Pancreas (tissue), 10 donors: ENCODE results near the gene ARHGAP4. TPM values are rescaled to one million over a fixed set of nuclear protein-coding genes. Genes with fewer than 3 reads are reported as not detected.

Source experiments
- ATAC-seq, 4 donors: fragments of 200-7000 bp; cut with Tn5 transposase; one replicate each; pipeline versions ENCODE4 v1.8.0 to v1.9.1; 2020; ENCODE audit warnings: mild to moderate bottlenecking in 4 of 4, moderate library complexity in 4 of 4
- DNase-seq, 6 donors: peaks; one replicate each; pipeline ENCODE4 v3.0.0-alpha.2; 2020
- FAIRE-seq: peaks from 2 replicates; lab custom pipeline; 2012; peaks lifted over from hg19 to GRCh38; lab: Jason Lieb, UNC
- H3K27ac ChIP-seq, 4 donors: fragments of 200-600 bp; sonication (generic); 1 replicate in 3 of 4; 2 replicates in 1 of 4; pipeline versions ENCODE4 v1.5.0 to v1.8.0; 2020
- H3K27me3 ChIP-seq, 4 donors: fragments of 200-600 bp; one replicate each; pipeline ENCODE4 v1.8.0; 2021
- H3K36me3 ChIP-seq, 3 donors: fragments of 200-600 bp; sonication (generic) in 1 of 3; one replicate each; pipeline versions ENCODE4 v1.5.0 to v1.8.0; 2020 to 2021
- H3K4me1 ChIP-seq, 3 donors: fragments of 200-600 bp; one replicate each; pipeline ENCODE4 v1.8.0; 2021
- H3K4me3 ChIP-seq, 4 donors: fragments of 200-600 bp; sonication (generic) in 2 of 4; one replicate each; pipeline versions ENCODE4 v1.5.0 to v1.8.0; 2020 to 2021
- H3K9me3 ChIP-seq, 4 donors: fragments of 200-600 bp; one replicate each; pipeline ENCODE4 v1.8.0; 2021
- WGBS, 2 donors: extraction: QIAGEN DNeasy Blood & Tissue Kit; methylation state at CpG; one replicate each; pipeline ENCODE4 v1.1.7; 2013; 5-methylcytosine and 5-hydroxymethylcytosine counted together
- intact Hi-C, 3 donors: fragments of 100-400 bp; cut with DNase I; formaldehyde crosslinking; loops; one replicate each; pipeline versions ENCODE4 v1.11.1 to v1.14.2; 2022
- polyA plus RNA-seq, 2 donors: library from polyadenylated mRNA; stranded (reverse); fragments of 200-250 nt; gene quantifications; one replicate each; pipeline ENCODE4 v1.2.3, GENCODE V29; 2013
- total RNA-seq, 6 donors: library from RNA; stranded (reverse); fragmentation: NEBNext Ultra II Directional in 4 of 6; extraction: Animal tissue kit (Norgen Biotek cat#: 25700) in 4 of 6; gene quantifications; one replicate each; pipeline versions ENCODE4 v1.2.1 to v1.2.4, GENCODE V29; 2021 to 2023
- TF ChIP-seq, protein P1 (sequence below), 4 donors: fragments of 200-600 bp; sonication (generic) in 3 of 4; IDR thresholded peaks; one replicate each; pipeline versions ENCODE4 v1.5.0 to v1.8.0; 2021; ENCODE audit warnings: antibody characterized with exemption in 4 of 4
- donor health status: healthy with polysubstance abuse.
- donor health status: DM: no; HTN: no; CAD: no; lungs with moderate emphysema.
- donor health status: DM: no; HTN: no; CAD: no.
- donor health status: control.
- donor health status: control.
- donor health status: Bipolar disorder and iron deficiency.
- donor health status: DM: yes; HTN: yes; CAD: no.
- donor health status: DM: no; HTN: no; CAD: no.
- donor health status: DM: no; HTN: no; CAD: no.
- donor health status: DM: yes; HTN: yes; CAD: no.

Gene ARHGAP4
- total and polyA plus RNA-seq, 8 donors, result 1.9 to 71.7 (median 10.1) TPM

DNA sequence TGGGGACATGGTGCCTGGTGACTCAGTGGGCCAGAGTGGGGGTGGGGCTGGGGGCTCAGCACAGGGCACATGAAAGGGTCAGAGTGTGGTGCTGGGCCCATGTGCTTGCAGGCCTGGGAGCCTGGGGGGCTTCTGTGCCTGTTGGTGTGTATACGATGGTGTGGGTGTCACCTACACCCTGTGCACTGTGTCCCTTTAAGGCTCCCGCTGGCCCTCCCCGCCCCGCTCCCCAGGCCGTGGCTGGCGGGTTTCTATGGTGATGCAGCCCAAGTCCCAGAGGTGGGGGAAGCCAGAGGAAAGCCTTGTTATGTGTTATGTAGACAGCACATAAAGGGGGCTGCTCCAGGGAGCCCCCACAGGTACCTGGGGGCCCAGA, 45.6 kb downstream of the ARHGAP4 start:
- ATAC-seq, result no peak
- no peak for FAIRE-seq
- no peak for DNase-seq
- intact Hi-C loops, result no loop called here
- 14 to 19% methylated on average over 6 of the region's 6 CpGs for whole genome bisulfite sequencing, 2 donors
- Histone ChIP-seq H3K36me3 (no peaks in the 10 kb centered on the region), H3K9me3 (no peaks in the 10 kb centered on the region), H3K4me3 (no peak overlapping the region), H3K4me1 (no peaks in the 10 kb centered on the region), H3K27me3 (peaks cover 0 to 33% (median 10%) of the 10 kb centered on the region in 4 donors), H3K27ac (no peak overlapping the region)
- TF ChIP-seq, protein P1, sequence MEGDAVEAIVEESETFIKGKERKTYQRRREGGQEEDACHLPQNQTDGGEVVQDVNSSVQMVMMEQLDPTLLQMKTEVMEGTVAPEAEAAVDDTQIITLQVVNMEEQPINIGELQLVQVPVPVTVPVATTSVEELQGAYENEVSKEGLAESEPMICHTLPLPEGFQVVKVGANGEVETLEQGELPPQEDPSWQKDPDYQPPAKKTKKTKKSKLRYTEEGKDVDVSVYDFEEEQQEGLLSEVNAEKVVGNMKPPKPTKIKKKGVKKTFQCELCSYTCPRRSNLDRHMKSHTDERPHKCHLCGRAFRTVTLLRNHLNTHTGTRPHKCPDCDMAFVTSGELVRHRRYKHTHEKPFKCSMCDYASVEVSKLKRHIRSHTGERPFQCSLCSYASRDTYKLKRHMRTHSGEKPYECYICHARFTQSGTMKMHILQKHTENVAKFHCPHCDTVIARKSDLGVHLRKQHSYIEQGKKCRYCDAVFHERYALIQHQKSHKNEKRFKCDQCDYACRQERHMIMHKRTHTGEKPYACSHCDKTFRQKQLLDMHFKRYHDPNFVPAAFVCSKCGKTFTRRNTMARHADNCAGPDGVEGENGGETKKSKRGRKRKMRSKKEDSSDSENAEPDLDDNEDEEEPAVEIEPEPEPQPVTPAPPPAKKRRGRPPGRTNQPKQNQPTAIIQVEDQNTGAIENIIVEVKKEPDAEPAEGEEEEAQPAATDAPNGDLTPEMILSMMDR (IDR thresholded peaks at IDR 0.05), result no peak

DNA sequence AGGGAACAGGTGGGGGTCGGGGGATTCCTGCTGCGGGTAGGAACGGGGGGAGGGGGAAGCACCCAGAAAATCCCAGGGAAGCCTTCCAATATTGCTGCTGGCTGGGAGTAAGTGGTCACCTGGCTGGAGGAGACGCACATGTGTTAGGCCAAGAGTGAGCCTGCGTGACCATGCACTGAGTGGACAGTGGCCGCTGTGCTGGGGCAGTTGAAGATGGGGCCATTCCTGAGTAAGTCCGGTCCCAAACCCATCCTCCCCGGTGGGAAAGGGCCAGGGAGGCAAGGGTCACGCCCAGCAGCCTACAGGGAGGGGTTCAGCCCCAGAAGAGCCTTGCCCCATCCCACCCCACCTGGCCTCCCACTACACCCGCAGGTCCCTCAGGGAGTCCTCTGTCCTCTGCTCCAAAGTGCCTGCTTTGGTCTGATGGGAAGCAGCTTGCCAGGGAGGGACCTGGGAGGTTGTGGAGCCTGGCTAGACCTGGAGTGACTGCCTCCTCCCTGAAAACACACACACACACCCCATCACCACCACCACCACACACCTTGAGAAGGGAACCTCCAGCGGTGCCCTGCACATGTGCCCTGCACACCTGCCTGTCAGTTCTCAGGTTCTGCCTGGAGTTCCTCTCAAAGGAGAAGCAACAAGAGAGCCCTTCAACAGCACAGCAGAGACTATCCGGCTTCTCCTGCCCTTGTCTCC, 46.2 kb downstream of the ARHGAP4 start:
- H3K27me3 ChIP-seq, result peaks cover 0 to 28% (median 7%) of the 10 kb centered on the region in 4 donors

DNA sequence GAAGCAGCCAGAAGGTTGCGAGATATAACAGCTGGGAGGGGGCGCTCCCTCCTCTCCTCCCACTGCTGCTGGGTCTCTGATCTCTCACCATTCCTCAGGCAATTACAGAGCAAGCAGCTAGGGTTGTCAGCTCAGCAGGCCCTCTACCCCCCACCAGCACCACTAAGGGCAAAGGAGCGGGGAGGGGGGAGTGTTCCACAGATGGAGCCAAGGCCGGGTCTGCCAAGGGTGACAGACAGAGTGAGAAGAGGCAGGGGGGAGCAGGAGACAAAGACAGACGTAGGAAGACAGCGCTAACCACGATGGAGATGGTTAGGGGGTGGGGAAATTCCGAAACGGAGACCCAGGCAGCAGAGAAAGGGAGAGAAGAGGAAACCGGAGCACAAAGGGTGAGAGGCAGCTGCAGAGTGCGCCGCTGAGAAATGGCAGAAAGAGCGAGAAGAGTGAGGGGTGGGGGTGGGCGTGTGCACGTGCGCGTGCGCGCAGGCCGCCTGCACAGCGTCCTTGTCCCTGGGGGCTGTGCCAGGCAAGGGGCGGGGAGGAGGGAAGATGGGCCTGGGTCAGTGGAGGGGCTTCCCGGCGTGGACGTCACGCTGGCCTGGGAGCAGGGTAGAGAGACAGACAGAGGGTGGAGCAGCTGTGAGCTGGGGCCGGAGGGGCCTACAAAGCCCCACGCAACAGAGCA, 47.0 kb downstream of the ARHGAP4 start:
- TF ChIP-seq, protein P1 (IDR thresholded peaks at IDR 0.05), result no peak

More for the DNA sequence above, 46.2 kb downstream of the ARHGAP4 start:
- Histone ChIP-seq H3K9me3 (no peaks in the 10 kb centered on the region), H3K4me1 (no peaks in the 10 kb centered on the region), H3K36me3 (no peaks in the 10 kb centered on the region), H3K4me3 (no peak overlapping the region), H3K27ac (no peak overlapping the region)
- 45 to 53% methylated on average over 12 of the region's 12 CpGs for WGBS, 2 donors
- TF ChIP-seq, protein P1 (IDR thresholded peaks at IDR 0.05), result no peak
- FAIRE-seq (no peak), ATAC-seq (no peak), DNase-seq (peak in 1 of 6 donors; percentile 48)
- intact Hi-C loops, result loop anchor here in 1 of 3 donors (10.0 kb wide), 2 partner anchors 55 to 65 kb away; partner anchors contain the start of gene NAA10

DNA sequence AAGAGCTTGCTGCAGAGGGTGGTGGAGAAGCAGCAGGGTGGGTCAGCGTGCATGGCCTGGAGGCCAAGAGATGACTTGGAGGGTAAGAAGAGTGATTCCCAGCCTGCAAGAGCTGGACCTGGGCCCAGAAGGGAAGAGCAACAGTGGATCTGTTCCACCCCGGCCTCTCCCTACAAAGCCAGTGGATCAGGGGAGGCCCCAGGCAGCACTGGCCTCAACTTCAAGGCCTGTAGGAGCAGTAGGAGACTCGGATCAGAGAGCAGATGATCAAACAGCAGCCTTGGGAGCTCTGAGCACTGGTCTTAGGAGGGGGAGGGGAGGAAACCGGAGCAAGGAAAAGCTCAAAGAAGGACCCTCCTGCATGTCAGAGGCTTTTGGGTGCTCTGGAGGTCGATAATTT, 47.7 kb downstream of the ARHGAP4 start:
- TF ChIP-seq, protein P1 (IDR thresholded peaks at IDR 0.05), result no peak
- Histone ChIP-seq H3K36me3 (no peaks in the 10 kb centered on the region), H3K9me3 (no peaks in the 10 kb centered on the region), H3K27me3 (peaks cover 0 to 15% (median 1%) of the 10 kb centered on the region in 4 donors), H3K4me1 (no peaks in the 10 kb centered on the region), H3K4me3 (no peak overlapping the region), H3K27ac (no peak overlapping the region)
- ATAC-seq, result no peak
- DNase-seq, result no peak
- WGBS, 2 donors, result 31 to 47% methylated on average over 5 of the region's 5 CpGs
- intact Hi-C loops, result loop anchor here in 1 of 3 donors (10.0 kb wide), 2 partner anchors 56 to 64 kb away; partner anchors contain the start of gene NAA10
- FAIRE-seq, result no peak

More for the DNA sequence above, 47.0 kb downstream of the ARHGAP4 start:
- Histone ChIP-seq H3K27ac (no peak overlapping the region), H3K4me1 (no peaks in the 10 kb centered on the region), H3K4me3 (no peak overlapping the region), H3K36me3 (no peaks in the 10 kb centered on the region), H3K9me3 (no peaks in the 10 kb centered on the region), H3K27me3 (peaks cover 0 to 23% (median 2%) of the 10 kb centered on the region in 4 donors)
- ATAC-seq, result no peak
- FAIRE-seq, result no peak
- WGBS, 2 donors, result 10 to 19% methylated on average over 27 to 28 of the region's 28 CpGs
- peak in 1 of 6 donors; percentile 55 for DNase-seq
- intact Hi-C loops, result loop anchor here in 1 of 3 donors (10.0 kb wide), 2 partner anchors 56 to 64 kb away; partner anchors contain the start of gene NAA10
